Central memory CD8-positive, alpha-beta T cell (primary cell): Measurements from ENCODE around the gene TENM3.
"Not testable (repeated sequence)": the region's sequence is repeated elsewhere in the genome, so short reads cannot be mapped to it uniquely, and the experiment has no call there.

ENCODE experiments used
- ATAC-seq: fragments of 150-1000 bp; cut with Tn5 transposase; replicated peaks from 2 replicates; pipeline ENCODE4 v1.10.0; 2022; ENCODE audit warnings: mild to moderate bottlenecking, moderate FRiP score, moderate number of reproducible peaks; ENCODE audit not compliant: poor library complexity, severe bottlenecking; ENCODE audit errors: extremely low read depth
- DNase-seq, 2 donors: peaks; one replicate each; pipeline ENCODE4 v3.0.0; 2021; ENCODE audit warnings: low spot score in 2 of 2
- H3K27ac Mint-ChIP-seq: one replicate; pipeline ENCODE4 v1.8.0; 2022; ENCODE audit warnings: low read depth, mild to moderate bottlenecking, moderate library complexity, mixed read lengths
- H3K27me3 Mint-ChIP-seq: one replicate; pipeline ENCODE4 v1.8.0; 2022; ENCODE audit warnings: mixed read lengths
- H3K36me3 Mint-ChIP-seq: one replicate; pipeline ENCODE4 v1.8.0; 2022; ENCODE audit warnings: mild to moderate bottlenecking, moderate library complexity, mixed read lengths; ENCODE audit not compliant: insufficient read depth
- H3K4me1 Mint-ChIP-seq: one replicate; pipeline ENCODE4 v1.8.0; 2022; ENCODE audit warnings: mixed read lengths
- H3K4me3 Mint-ChIP-seq: one replicate; pipeline ENCODE4 v1.8.0; 2022; ENCODE audit warnings: mild to moderate bottlenecking, moderate library complexity, mixed read lengths
- H3K9me3 Mint-ChIP-seq: one replicate; pipeline ENCODE4 v1.8.0; 2022; ENCODE audit warnings: mixed read lengths

TENM3 gene

DNA sequence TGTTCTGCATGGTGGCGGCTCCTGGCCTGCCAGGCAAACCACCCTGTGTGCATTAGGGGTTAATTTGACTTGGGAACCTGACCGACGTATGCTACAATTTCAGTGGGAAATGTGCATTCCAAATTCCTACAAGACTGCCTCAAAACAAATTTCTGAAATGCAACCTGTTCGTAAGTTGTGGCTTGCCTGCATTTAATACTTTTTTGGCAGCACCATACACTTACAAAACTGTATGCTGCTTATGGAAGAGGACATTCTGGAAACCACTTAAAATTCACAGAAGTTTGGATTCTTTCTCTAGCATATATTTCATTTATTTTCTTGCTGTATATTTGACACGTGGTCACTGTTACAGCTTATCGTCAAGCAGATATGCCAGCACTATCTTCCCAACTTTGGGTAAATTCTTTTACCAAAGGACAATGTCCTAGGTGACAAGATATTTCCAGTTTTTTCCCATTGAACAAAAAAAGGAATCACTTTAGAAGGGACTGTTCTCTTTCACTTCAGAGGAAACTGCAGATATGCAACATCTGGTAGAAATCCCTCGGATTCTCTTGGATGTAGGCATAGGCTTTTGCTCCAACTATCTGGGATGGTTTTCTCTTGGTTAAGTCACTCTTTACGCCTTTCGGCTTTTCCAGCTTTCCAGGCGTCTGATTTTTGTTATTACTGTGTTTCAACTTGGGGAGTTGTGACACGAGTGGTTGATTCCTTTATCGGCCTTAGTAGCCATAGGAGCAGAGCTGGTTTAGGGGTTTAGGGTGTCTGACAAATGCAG is 9.7 kb upstream of the TENM3 start:
- ATAC-seq (no peak), DNase-seq (no peak)
- Mint-ChIP-seq H3K4me1 (no peaks in the 10 kb centered on the region), H3K9me3 (peaks cover 11% of the 10 kb centered on the region), H3K4me3 (no peak overlapping the region), H3K27me3 (no peaks in the 10 kb centered on the region), H3K27ac (no peak overlapping the region), H3K36me3 (no peaks in the 10 kb centered on the region)

DNA sequence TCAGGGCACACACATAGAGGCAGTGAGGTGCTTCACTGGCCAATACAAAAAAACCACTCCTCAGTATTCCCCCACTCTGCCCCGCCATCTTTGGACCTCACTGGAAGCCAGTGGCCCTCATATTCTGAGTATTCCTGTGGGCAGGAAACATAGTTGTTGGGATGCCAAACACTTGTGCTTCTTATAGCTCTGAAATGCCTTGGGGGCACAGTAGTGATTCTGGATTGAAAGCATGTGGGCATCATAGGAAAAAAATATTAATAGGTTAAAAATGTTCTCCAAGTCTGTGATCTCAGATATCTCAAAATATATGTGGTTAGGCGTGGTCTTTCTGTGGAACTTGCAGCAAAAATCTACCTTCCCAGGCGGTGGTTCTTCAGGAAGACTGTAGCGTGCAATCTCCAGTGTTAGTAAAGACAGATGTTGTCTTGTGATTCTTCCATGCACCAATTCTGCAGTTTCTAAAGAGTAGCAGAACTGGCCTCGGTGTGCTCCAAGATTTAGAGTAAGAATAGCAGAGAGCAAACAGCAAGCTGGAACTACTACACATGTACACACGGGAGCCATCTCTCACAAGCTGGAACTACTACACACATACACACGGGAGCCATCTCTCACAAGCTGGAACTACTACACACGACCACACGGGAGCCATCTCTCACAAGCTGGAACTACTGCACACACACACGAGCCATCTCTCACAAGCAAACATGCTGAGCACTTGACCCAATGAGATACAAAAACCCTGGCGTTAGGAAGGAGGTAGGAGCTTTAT is 8.0 kb upstream of the TENM3 start:
- H3K27ac Mint-ChIP-seq = no peak overlapping the region
- DNase-seq (no peak), ATAC-seq (no peak)
- no peaks in the 10 kb centered on the region for H3K4me1 Mint-ChIP-seq
- no peaks in the 10 kb centered on the region for H3K27me3 Mint-ChIP-seq
- no peaks in the 10 kb centered on the region for H3K36me3 Mint-ChIP-seq
- no peak overlapping the region for H3K4me3 Mint-ChIP-seq
- peaks cover 11% of the 10 kb centered on the region for H3K9me3 Mint-ChIP-seq

DNA sequence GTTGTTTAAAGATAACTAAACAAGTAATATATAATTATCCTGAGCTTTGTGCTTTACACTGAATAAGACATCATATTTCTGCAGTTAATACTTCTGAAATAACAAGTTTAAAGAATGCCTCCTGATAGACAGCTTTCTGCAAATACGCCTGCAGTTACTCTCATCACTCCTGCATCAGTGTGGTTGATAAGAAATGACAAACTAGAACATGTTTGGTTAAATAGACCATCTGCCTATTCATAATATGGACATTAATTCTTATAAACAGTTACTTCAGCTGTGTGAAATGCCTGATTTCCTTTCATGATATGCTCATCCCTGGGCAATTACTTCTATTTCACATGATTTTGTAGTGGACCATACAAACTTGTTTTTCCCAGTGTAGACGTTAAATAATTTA is 7.0 kb upstream of the TENM3 start:
- H3K36me3 Mint-ChIP-seq = no peaks in the 10 kb centered on the region
- no peaks in the 10 kb centered on the region for H3K27me3 Mint-ChIP-seq
- H3K27ac Mint-ChIP-seq = no peak overlapping the region
- ATAC-seq = no peak
- peaks cover 11% of the 10 kb centered on the region for H3K9me3 Mint-ChIP-seq
- DNase-seq = no peak
- no peak overlapping the region for H3K4me3 Mint-ChIP-seq
- no peaks in the 10 kb centered on the region for H3K4me1 Mint-ChIP-seq

DNA sequence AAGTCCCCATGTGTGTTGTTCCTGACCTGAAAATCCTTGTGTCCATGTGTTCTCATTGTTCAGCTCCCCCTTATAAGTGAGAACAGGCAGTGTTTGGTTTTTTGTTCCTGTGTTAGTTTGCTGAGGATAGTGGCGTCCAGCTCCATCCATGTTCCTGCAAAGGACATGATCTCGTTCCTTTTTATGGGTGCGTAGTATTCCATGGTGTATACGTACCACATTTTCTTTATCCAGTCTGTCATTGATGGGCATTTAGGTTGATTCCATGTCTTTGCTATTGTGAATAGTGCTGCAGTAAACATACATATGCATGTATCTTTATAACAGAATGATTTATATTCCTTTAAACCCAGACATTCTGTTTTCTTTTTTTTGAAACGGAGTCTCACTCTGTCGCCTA is 6.2 kb upstream of the TENM3 start:
- H3K4me1 Mint-ChIP-seq, ATAC-seq, H3K4me3 Mint-ChIP-seq, H3K36me3 Mint-ChIP-seq, H3K27me3 Mint-ChIP-seq, H3K9me3 Mint-ChIP-seq, DNase-seq, H3K27ac Mint-ChIP-seq: not testable (repeated sequence)

DNA sequence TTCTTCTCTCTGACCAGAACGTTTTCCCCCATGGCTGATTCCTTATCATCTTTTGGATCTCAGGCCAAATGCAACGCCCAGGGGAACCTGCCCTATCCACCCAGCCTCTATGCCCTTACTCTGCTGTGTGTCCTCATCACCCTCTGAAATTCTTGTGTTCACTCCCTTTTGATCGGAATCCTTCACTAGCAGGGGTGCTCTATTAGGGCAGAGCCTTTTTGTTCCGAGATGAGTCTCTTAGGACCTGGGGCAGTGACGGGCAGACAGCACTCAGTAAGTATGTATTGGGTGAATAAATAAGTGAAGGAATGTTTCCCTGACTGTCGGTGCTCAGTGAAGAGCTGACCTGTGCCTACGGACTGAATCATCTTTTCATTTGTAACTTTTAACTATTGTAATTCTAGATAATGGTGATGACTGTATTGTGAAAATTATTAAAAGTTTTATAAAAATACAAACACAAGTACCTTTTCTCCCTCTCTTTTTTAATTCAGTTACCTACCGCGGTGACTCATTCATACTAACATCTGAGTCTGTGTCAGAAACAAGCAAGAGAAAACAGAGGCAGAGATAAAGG is 4.8 kb upstream of the TENM3 start:
- Mint-ChIP-seq H3K4me1 (no peaks in the 10 kb centered on the region), H3K9me3 (peaks cover 10% of the 10 kb centered on the region), H3K27me3 (no peaks in the 10 kb centered on the region), H3K4me3 (no peak overlapping the region), H3K27ac (no peak overlapping the region), H3K36me3 (no peaks in the 10 kb centered on the region)
- ATAC-seq (no peak), DNase-seq (no peak)

DNA sequence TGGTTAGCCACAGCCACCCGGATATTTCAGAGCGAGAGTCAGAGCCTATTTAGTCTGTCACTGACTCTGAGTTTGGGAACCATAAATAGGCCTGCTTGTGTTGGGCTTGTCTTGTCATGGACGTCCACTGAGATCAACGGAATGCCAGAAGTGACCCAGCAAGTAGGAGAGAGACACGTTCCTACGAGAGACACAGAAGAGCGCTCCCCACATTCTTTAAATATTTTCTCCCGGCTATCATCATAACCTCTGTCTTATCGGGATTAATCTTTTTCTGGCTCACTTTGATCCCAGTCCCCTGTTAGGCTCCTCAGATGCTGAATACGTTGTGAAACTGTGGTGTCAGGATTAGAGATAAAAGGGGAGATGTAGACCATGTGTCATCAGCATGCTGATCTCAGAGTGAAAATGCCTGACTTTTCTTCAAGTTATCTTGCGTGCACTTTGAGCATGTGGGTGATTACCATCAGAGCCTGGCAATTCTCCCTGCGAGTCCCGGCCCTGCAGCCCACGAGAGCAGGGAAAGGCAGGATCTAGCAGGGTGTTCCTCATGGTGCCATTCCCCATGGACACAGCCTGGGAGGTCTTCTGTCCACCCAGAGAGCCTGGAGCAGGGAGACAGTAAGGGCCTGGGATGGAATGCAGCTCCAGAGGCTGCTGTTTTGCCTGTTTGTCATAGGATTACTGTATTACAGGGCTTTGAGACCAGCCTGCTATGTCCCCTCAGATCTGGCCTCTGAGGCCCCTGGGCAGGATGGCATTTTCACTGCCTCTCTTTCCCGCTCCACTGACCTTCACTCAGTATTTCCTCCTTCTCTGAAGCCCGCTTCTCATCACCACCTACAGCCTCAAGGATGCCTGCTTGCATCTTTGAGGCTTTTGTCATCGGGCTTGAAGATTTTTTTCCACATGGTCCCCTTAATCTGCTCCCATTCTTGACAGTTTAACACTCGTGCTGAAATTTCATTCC is 2.8 kb upstream of the TENM3 start:
- Mint-ChIP-seq H3K9me3 (peaks cover 17% of the 10 kb centered on the region), H3K4me3 (no peak overlapping the region), H3K4me1 (no peaks in the 10 kb centered on the region), H3K27ac (no peak overlapping the region), H3K36me3 (no peaks in the 10 kb centered on the region), H3K27me3 (no peaks in the 10 kb centered on the region)
- ATAC-seq (no peak), DNase-seq (no peak)

DNA sequence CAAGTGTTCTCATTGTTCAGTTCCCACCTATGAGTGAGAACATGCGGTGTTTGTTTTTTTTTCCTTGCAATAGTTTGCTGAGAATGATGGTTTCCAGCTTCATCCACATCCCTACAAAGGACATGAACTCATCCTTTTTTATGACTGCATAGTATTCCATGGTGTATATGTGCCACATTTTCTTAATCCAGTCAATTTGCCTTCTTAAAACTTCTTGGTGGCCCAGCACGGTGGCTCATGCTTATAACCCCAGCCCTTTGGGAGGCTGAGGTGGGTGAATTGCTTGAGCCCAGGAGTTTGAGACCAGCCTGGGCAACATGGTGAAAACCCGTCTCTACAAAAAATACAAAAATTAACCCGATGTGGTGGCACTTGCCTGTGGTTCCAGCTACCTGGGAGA is 942 bp upstream of the TENM3 start:
- not testable (repeated sequence) for H3K27me3 Mint-ChIP-seq, H3K4me1 Mint-ChIP-seq, H3K4me3 Mint-ChIP-seq, H3K27ac Mint-ChIP-seq, DNase-seq, ATAC-seq, H3K36me3 Mint-ChIP-seq
- H3K9me3 Mint-ChIP-seq = peaks cover 23% of the 10 kb centered on the region

DNA sequence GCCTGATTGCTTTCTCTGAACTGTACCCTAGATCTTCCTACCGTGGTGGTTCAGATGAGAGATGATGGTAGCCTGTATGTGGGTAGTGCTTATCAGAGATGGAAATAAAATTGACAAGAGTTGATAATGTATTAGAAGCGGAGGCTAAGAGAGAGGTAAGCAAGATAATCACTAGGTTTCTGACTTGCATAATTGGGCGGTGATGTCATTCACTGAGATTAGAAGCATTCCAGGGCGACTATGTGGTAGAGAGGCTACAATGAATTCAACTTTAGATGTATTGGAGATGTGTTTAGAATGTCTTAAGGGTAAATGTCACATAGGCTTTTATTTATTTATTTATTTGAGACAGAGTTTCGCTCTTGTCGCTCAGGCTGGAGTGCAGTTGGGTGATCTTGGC is 415 bp upstream of the TENM3 start:
- Mint-ChIP-seq H3K9me3 (peaks cover 23% of the 10 kb centered on the region), H3K27ac (no peak overlapping the region), H3K27me3 (no peaks in the 10 kb centered on the region), H3K4me3 (no peak overlapping the region), H3K4me1 (no peaks in the 10 kb centered on the region), H3K36me3 (no peaks in the 10 kb centered on the region)
- no peak for DNase-seq
- no peak for ATAC-seq

DNA sequence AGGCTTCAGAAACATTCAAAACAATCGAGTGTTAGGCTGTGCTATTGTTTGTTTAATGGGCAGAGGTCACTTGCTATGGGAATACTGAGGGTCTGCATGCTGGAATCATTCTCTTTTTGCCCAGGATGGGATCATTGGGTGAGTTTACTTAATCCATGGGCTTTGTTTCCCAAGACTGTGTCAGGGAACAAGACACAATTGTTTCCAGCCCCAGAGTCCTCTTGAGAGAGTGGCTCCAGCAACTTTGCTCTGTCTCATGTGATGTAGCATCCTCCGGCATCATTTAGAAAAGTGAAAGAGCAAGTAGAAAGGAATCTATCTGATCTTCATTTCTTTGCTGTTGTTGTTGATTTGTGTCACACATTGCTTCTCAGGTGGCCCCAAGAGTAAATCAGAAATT is 1.8 kb downstream of the TENM3 start:
- no peaks in the 10 kb centered on the region for H3K36me3 Mint-ChIP-seq
- DNase-seq (no peak), ATAC-seq (no peak)
- no peaks in the 10 kb centered on the region for H3K27me3 Mint-ChIP-seq
- no peak overlapping the region for H3K27ac Mint-ChIP-seq
- H3K4me1 Mint-ChIP-seq = no peaks in the 10 kb centered on the region
- peaks cover 23% of the 10 kb centered on the region for H3K9me3 Mint-ChIP-seq
- no peak overlapping the region for H3K4me3 Mint-ChIP-seq

DNA sequence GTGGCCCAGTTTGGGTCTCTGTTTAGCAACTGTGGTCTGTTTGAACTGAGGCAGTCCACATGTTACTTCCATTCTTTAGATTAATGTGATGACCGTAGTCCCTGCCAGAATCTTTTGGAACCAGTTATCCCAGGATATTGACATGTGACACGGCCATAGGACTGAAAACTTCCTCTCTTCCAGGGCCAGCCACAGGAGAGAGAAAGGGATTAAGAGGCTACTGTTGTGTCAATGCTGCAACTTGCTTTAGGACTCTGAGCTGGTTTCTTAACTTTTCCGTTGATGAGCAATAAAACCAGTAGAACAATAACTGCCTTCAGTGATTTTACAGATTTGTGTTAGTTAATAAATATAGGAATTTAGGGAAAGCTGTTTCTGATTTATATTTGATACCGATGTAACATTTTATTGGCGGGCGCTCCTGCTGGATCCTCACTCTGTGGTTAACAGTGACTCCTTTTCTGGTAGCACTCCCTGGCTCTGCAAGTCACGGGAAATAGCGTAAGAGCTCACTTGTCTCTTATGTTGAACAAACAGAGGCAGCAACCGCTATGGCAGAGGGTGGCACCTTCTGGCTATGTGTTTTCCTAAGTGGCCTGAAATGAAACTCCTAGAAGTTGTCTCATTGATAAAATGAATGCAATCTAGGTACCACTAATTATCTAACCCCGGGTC is 2.5 kb downstream of the TENM3 start:
- DNase-seq (no peak), ATAC-seq (no peak)
- no peak overlapping the region for H3K27ac Mint-ChIP-seq
- H3K9me3 Mint-ChIP-seq = peaks cover 23% of the 10 kb centered on the region
- no peaks in the 10 kb centered on the region for H3K36me3 Mint-ChIP-seq
- no peaks in the 10 kb centered on the region for H3K27me3 Mint-ChIP-seq
- H3K4me1 Mint-ChIP-seq = no peaks in the 10 kb centered on the region
- no peak overlapping the region for H3K4me3 Mint-ChIP-seq

DNA sequence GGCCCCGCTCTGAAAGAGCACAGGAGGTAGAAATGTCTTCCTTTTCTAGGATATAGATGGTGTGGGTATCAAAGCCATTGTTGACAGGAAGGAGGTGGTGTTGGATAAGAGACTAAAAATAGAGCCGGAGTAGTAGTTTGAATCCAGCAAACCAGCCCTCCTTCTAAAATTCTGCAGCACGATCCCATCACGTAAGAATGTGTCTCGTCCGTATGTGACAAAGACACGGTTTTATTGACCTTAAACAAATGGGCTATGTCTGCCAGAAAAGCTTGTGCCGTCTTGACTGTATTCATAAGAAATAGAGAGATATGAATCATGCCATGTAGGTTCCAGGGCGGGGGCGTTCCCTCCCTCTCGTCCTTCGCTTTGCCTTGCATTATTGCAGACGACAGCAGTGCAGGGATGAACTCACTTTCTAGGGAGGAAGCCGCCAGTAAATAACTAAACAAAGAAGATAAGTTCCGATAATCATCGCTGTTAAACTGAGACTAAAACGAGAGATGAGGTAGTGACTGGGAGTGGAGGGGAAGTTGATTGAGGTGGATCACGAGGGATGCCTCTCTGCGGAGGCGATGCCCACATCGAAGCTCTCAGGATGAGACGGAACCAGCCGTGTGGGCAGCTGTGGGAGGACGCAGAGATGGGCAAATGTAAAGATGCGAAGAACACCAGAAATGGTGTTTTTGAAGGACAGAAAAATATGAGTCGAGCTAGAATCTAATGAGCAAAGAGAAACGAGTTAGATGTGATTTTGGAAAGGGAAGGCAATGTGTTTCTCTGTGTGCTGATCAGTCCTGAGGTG is 3.4 kb downstream of the TENM3 start:
- Mint-ChIP-seq H3K4me3 (no peak overlapping the region), H3K27me3 (no peaks in the 10 kb centered on the region), H3K36me3 (no peaks in the 10 kb centered on the region), H3K9me3 (peaks cover 23% of the 10 kb centered on the region), H3K27ac (no peak overlapping the region), H3K4me1 (no peaks in the 10 kb centered on the region)
- DNase-seq = no peak
- no peak for ATAC-seq
